Hematopoietic multipotent progenitor cell treated with erythropoietin and hydrocortisone succinate and interleukin-3 and kit ligand, for 15 days (in vitro differentiated cells): Measurements from ENCODE around the gene STIMATE.

Experiments used
- DNase-seq: peaks from one replicate; pipeline ENCODE4 v3.0.0-alpha.2; 2015; ENCODE audit warnings: low spot score

Gene STIMATE

GRCh38 chr3:52841211-52841980 lies 56.0 kb downstream of the STIMATE start:
- no peak for DNase-seq

GRCh38 chr3:52839892-52840545 lies 57.3 kb downstream of the STIMATE start:
- no peak for DNase-seq

GRCh38 chr3:52839268-52839575 lies 58.1 kb downstream of the STIMATE start:
- DNase-seq: no peak

GRCh38 chr3:52838561-52839267 lies 58.6 kb downstream of the STIMATE start:
- DNase-seq: no peak

GRCh38 chr3:52836986-52837385 lies 60.4 kb downstream of the STIMATE start:
- DNase-seq: no peak

- DNase-seq: no peak
These were observed 60.9 kb downstream of the STIMATE start for GRCh38 chr3:52836471-52836845.

- DNase-seq: no peak
These were observed 61.4 kb downstream of the STIMATE start for GRCh38 chr3:52835766-52836470.

GRCh38 chr3:52834871-52835501 lies 62.4 kb downstream of the STIMATE start, which contains the start of gene MUSTN1:
Gene MUSTN1, minus strand, starts transcription at chr3:52835019. Its CDS starts 71 bp downstream, at chr3:52834948.
- DNase-seq: no peak

- DNase-seq: no peak
These were observed 64.1 kb downstream of the STIMATE start for GRCh38 chr3:52833202-52833601.

GRCh38 chr3:52831500-52832301 lies 65.6 kb downstream of the STIMATE start:
- peak; percentile 6 for DNase-seq

GRCh38 chr3:52830535-52831258 lies 66.7 kb downstream of the STIMATE start, which contains the start of gene ITIH4:
Gene ITIH4, minus strand, starts transcription at chr3:52830672. Its CDS starts 30 bp downstream, at chr3:52830642.
- DNase-seq: no peak

GRCh38 chr3:52829906-52830463 lies 67.4 kb downstream of the STIMATE start:
- no peak for DNase-seq

- no peak for DNase-seq
These were observed 67.9 kb downstream of the STIMATE start for GRCh38 chr3:52829482-52829881.

GRCh38 chr3:52827866-52828376 lies 69.4 kb downstream of the STIMATE start:
- no peak for DNase-seq

GRCh38 chr3:52827441-52827840 lies 69.9 kb downstream of the STIMATE start:
- no peak for DNase-seq

- DNase-seq: no peak
These were observed 73.3 kb downstream of the STIMATE start for GRCh38 chr3:52824037-52824436.

- no peak for DNase-seq
These were observed 75.0 kb downstream of the STIMATE start for GRCh38 chr3:52822363-52822762.

GRCh38 chr3:52820736-52821135 lies 76.6 kb downstream of the STIMATE start:
- peak; percentile 38 for DNase-seq

- DNase-seq: no peak
These were observed 77.4 kb downstream of the STIMATE start for GRCh38 chr3:52819936-52820335.

GRCh38 chr3:52817860-52818259 lies 79.5 kb downstream of the STIMATE start:
- no peak for DNase-seq
